ENCODE data around the gene CYTH3.

The CYTH3 gene

DNA sequence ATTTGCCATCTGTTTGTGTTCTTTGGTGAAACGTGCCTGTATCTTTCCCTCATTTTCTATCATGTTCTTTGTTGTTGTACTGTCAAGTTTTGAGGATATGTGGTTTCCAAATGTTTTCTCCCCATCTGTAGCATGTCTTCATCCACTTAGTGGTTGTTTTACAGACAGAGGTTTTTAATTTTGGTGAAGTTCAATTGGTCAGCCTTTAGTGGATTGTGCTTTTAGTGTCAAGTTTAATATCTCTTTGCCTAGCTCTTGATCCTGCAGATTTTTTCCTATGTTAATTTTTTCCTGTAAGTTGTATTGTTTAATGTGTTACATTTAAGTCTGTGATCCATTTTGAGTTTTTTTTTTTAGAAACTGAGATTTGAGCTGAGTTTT is 145.3 kb downstream of the CYTH3 start:
- Mint-ChIP-seq H3K9me3 (peaks cover 27% of the 10 kb centered on the region), H3K36me3 (ENCODE audit: low read depth) (peaks cover 86% of the 10 kb centered on the region), H3K27ac (peak overlapping the region; percentile 84), H3K4me3 (no peak overlapping the region), H3K4me1 (no peaks in the 10 kb centered on the region), H3K27me3 (ENCODE audit: low read depth, poor library complexity) (peaks cover 3% of the 10 kb centered on the region)
- DNase-seq = no peak
- TF ChIP-seq, protein P1, sequence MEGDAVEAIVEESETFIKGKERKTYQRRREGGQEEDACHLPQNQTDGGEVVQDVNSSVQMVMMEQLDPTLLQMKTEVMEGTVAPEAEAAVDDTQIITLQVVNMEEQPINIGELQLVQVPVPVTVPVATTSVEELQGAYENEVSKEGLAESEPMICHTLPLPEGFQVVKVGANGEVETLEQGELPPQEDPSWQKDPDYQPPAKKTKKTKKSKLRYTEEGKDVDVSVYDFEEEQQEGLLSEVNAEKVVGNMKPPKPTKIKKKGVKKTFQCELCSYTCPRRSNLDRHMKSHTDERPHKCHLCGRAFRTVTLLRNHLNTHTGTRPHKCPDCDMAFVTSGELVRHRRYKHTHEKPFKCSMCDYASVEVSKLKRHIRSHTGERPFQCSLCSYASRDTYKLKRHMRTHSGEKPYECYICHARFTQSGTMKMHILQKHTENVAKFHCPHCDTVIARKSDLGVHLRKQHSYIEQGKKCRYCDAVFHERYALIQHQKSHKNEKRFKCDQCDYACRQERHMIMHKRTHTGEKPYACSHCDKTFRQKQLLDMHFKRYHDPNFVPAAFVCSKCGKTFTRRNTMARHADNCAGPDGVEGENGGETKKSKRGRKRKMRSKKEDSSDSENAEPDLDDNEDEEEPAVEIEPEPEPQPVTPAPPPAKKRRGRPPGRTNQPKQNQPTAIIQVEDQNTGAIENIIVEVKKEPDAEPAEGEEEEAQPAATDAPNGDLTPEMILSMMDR (IDR thresholded peaks at IDR 0.05) = no peak

DNA sequence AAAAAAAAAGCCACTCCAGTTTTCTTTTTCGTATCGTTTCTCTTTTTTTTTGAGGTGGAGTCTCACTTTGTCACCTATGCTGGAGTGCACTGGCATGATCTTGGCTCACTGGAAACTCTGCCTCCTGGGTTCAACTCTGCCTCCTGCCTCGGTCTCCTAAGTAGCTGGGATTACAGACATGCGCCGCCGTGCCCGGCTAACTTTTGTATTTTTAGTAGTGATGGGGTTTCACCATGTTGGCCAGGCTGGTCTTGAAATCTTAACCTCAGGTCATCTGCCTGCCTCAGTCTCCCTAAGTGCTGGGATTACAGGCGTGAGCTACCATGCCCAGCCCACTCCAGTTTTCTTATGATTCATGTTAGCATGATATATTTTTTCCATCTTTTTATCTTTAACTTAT is 148.6 kb downstream of the CYTH3 start:
- peaks cover 3% of the 10 kb centered on the region for H3K27me3 Mint-ChIP-seq (ENCODE audit: low read depth, poor library complexity)
- H3K9me3 Mint-ChIP-seq = peaks cover 41% of the 10 kb centered on the region
- TF ChIP-seq, protein P1 (IDR thresholded peaks at IDR 0.05) = no peak
- DNase-seq = no peak
- H3K27ac Mint-ChIP-seq = no peak overlapping the region
- peaks cover 90% of the 10 kb centered on the region for H3K36me3 Mint-ChIP-seq (ENCODE audit: low read depth)
- H3K4me3 Mint-ChIP-seq = no peak overlapping the region
- no peaks in the 10 kb centered on the region for H3K4me1 Mint-ChIP-seq

DNA sequence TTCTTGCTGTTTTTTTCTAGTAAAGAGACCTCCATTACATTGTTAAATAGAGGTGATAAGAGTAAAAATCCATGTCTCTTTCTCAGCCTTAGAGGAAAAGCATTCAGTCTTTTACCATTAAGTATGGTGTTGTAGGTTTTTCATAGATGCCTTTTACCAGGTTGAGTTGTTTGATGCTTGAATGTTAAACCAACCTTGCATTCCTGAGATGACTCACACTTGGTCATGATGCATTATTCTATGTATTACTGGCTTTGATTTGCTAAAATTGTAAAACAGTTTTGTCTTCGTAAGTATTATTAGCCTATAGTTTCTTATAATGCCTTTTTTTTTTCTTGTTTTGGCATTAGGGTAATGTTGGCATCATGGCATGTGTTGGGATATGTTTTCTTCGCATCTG is 151.3 kb downstream of the CYTH3 start:
- Mint-ChIP-seq H3K27ac (no peak overlapping the region), H3K9me3 (peaks cover 41% of the 10 kb centered on the region), H3K4me1 (no peaks in the 10 kb centered on the region), H3K36me3 (ENCODE audit: low read depth) (peaks cover 95% of the 10 kb centered on the region), H3K27me3 (ENCODE audit: low read depth, poor library complexity) (no peaks in the 10 kb centered on the region), H3K4me3 (no peak overlapping the region)
- TF ChIP-seq, protein P1 (IDR thresholded peaks at IDR 0.05) = no peak
- no peak for DNase-seq

DNA sequence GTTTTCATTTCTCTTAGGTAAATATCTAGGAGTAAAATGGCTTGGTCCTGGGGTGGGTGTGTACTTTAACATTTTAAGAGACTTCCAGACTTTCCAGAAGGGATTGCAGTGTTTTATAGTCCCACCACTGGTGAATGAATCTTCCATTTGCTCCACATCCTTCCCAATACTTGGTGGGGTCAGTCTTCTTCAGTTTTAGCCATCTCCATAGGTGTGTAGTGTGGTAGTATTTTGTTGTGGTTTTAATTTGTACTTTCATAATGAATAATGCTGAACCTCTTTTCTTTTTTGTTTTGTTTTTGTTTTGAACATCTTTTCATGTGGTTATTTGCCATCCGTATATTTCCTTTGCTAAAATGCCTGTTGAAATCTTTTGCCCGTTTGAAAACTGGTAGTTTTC is 154.9 kb downstream of the CYTH3 start:
- DNase-seq = no peak
- no peaks in the 10 kb centered on the region for H3K27me3 Mint-ChIP-seq (ENCODE audit: low read depth, poor library complexity)
- H3K9me3 Mint-ChIP-seq = peaks cover 30% of the 10 kb centered on the region
- H3K36me3 Mint-ChIP-seq (ENCODE audit: low read depth) = peaks cover 95% of the 10 kb centered on the region
- H3K4me1 Mint-ChIP-seq = no peaks in the 10 kb centered on the region
- H3K4me3 Mint-ChIP-seq = no peak overlapping the region
- H3K27ac Mint-ChIP-seq = no peak overlapping the region
- TF ChIP-seq, protein P1 (IDR thresholded peaks at IDR 0.05) = no peak

DNA sequence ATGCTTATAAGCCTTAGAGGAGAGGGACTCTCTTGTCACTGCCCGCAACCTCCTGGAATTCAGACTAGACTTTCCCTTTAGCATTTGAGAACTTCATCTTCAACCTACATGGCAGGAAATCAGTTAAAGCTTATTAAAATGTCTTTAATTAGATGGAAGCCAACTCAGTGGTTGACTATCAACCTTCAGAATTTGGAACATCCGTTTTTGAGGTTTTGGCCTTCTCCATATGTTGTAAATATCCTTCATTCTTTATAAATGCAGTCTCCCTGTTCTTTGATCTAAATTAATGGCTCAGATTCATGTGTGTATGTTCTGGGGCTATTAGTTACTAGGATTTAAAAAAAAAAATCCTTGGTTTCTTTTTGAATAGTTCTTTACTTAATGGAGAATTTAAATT is 156.2 kb downstream of the CYTH3 start:
- Mint-ChIP-seq H3K27ac (no peak overlapping the region), H3K36me3 (ENCODE audit: low read depth) (peaks cover 90% of the 10 kb centered on the region), H3K9me3 (peaks cover 17% of the 10 kb centered on the region), H3K27me3 (ENCODE audit: low read depth, poor library complexity) (no peaks in the 10 kb centered on the region), H3K4me3 (no peak overlapping the region), H3K4me1 (no peaks in the 10 kb centered on the region)
- DNase-seq = no peak
- TF ChIP-seq, protein P1 (IDR thresholded peaks at IDR 0.05) = no peak

All from nephron progenitor cell (in vitro differentiated cells).